H1 (cell line): Measurements from ENCODE around the gene SPDYE1. TPM values are rescaled to one million over a fixed set of nuclear protein-coding genes. Genes with fewer than 3 reads are reported as not detected.
"Not testable (repeated sequence)": the region's sequence is repeated elsewhere in the genome, so short reads cannot be mapped to it uniquely, and the experiment has no call there.

Experiments used
- CTCF ChIA-PET: fragments of 300-600 bp; sonication (Branson Sonifier 250); formaldehyde crosslinking; loops from one replicate; lab custom pipeline; 2021; ENCODE audit not compliant: partially characterized antibody; lab: Charles Lee
- POLR2A ChIA-PET: fragments of 300-600 bp; sonication (Branson Sonifier 250); formaldehyde crosslinking; loops from one replicate; lab custom pipeline; 2021; ENCODE audit warnings: inconsistent platforms; ENCODE audit not compliant: partially characterized antibody; lab: Charles Lee
- DNase-seq, 2 experiments: peaks; one replicate each; pipeline versions ENCODE4 v3.0.0 to v3.0.0-alpha.2; 2010 to 2022; ENCODE audit warnings: low spot score in 2 of 2, low read depth in 1 of 2, mixed read lengths in 1 of 2
- FAIRE-seq: peaks from 2 replicates; lab custom pipeline; 2011; peaks lifted over from hg19 to GRCh38; lab: Jason Lieb, UNC
- H2AFZ ChIP-seq: 2 replicates; pipeline ENCODE4 v1.8.1; 2012; ENCODE audit warnings: low read length, inconsistent platforms
- H2AK5ac ChIP-seq: 2 replicates; pipeline ENCODE4 v1.6.1; 2013; ENCODE audit warnings: low read depth, low read length
- H2BK120ac ChIP-seq: replicated peaks from 2 replicates; pipeline ENCODE3; 2013; ENCODE audit warnings: low read depth, low read length, inconsistent platforms
- H2BK12ac ChIP-seq: 2 replicates; pipeline ENCODE4 v1.6.1; 2013; ENCODE audit warnings: low read depth, low read length
- H2BK15ac ChIP-seq: 2 replicates; pipeline ENCODE4 v1.6.1; 2013; ENCODE audit warnings: low read length
- H2BK20ac ChIP-seq: 2 replicates; pipeline ENCODE4 v1.6.1; 2013; ENCODE audit warnings: low read length
- H2BK5ac ChIP-seq: 2 replicates; pipeline ENCODE4 v1.6.1; 2013; ENCODE audit warnings: low read depth, low read length
- H3K14ac ChIP-seq: 2 replicates; pipeline ENCODE4 v1.6.1; 2013; ENCODE audit warnings: inconsistent platforms; ENCODE audit not compliant: insufficient read length
- H3K18ac ChIP-seq: 2 replicates; pipeline ENCODE4 v1.6.1; 2013; ENCODE audit warnings: low read length; ENCODE audit errors: extremely low read depth
- H3K23ac ChIP-seq: 2 replicates; pipeline ENCODE4 v1.6.1; 2013; ENCODE audit warnings: inconsistent platforms; ENCODE audit not compliant: insufficient read length
- H3K23me2 ChIP-seq: 2 replicates; pipeline ENCODE4 v1.6.1; 2013; ENCODE audit warnings: low read depth, low read length
- H3K27ac ChIP-seq: 2 replicates; pipeline ENCODE4 v1.6.1; 2011; ENCODE audit warnings: low read depth, low read length, inconsistent platforms
- H3K27me3 ChIP-seq, 4 experiments: replicated peaks in 1 of 4; 1 replicate in 1 of 4; 2 replicates in 3 of 4; pipeline versions ENCODE4 v1.6.1 to v1.8.1; 2011 to 2013; ENCODE audit warnings: low read length in 3 of 4, mild to moderate bottlenecking in 3 of 4, inconsistent platforms in 2 of 4, mixed read lengths in 2 of 4, moderate library complexity in 1 of 4; ENCODE audit not compliant: control insufficient read depth in 3 of 4, insufficient read depth in 3 of 4; ENCODE audit errors: extremely low read depth in 1 of 4
- H3K36me3 ChIP-seq, 4 experiments: 2 replicates each; pipeline versions ENCODE4 v1.6.1 to v1.8.1; 2011 to 2013; ENCODE audit warnings: mild to moderate bottlenecking in 4 of 4, low read length in 3 of 4, moderate library complexity in 2 of 4, control low read depth in 1 of 4, inconsistent platforms in 1 of 4; ENCODE audit not compliant: insufficient read depth in 4 of 4, control insufficient read depth in 2 of 4
- H3K4ac ChIP-seq: replicated peaks from 2 replicates; pipeline ENCODE3; 2013; ENCODE audit warnings: low read length, low read depth, mixed read lengths, inconsistent platforms; ENCODE audit not compliant: insufficient read length
- H3K4me1 ChIP-seq, 4 experiments: replicated peaks in 1 of 4; 1 replicate in 1 of 4; 2 replicates in 3 of 4; pipeline versions ENCODE4 v1.6.1 to v1.8.1; 2011 to 2013; ENCODE audit warnings: low read length in 3 of 4, inconsistent platforms in 2 of 4, mixed read lengths in 1 of 4; ENCODE audit not compliant: insufficient read depth in 4 of 4, control insufficient read depth in 3 of 4
- H3K4me2 ChIP-seq, 2 experiments: 2 replicates each; pipeline versions ENCODE4 v1.6.1 to v1.8.1; 2011 to 2013; ENCODE audit warnings: low read depth in 2 of 2, low read length in 2 of 2, control low read depth in 1 of 2, inconsistent platforms in 1 of 2, mild to moderate bottlenecking in 1 of 2; ENCODE audit not compliant: insufficient read depth in 1 of 2
- H3K4me3 ChIP-seq, 4 experiments: fragments of 200-600, 300-600 bp in 1 of 4; sonication (generic), shearing (Covaris generic), sonication (Bioruptor Twin) in 1 of 4; 2 replicates each; pipeline versions ENCODE4 v1.5.1 to v1.8.1; 2011 to 2016; ENCODE audit warnings: low read length in 4 of 4, low read depth in 3 of 4, control low read depth in 2 of 4, inconsistent platforms in 2 of 4, mild to moderate bottlenecking in 2 of 4, mixed read lengths in 1 of 4, moderate library complexity in 1 of 4; ENCODE audit not compliant: insufficient read depth in 2 of 4; ENCODE audit errors: extremely low read depth in 1 of 4
- H3K56ac ChIP-seq: replicated peaks from 2 replicates; pipeline ENCODE3; 2013; ENCODE audit warnings: low read depth, mild to moderate bottlenecking, mixed read lengths, low read length, inconsistent platforms; ENCODE audit not compliant: insufficient read length
- H3K79me1 ChIP-seq: 2 replicates; pipeline ENCODE4 v1.6.1; 2013; ENCODE audit warnings: low read depth, low read length, control low read depth
- H3K79me2 ChIP-seq, 2 experiments: 2 replicates each; pipeline versions ENCODE4 v1.6.1 to v1.8.1; 2012 to 2013; ENCODE audit warnings: low read length in 2 of 2, mild to moderate bottlenecking in 2 of 2, inconsistent platforms in 1 of 2; ENCODE audit not compliant: insufficient read depth in 2 of 2, control insufficient read depth in 1 of 2
- H3K9ac ChIP-seq, 4 experiments: replicated peaks in 1 of 4; 1 replicate in 1 of 4; 2 replicates in 3 of 4; pipeline versions ENCODE4 v1.6.1 to v1.8.1; 2011 to 2013; ENCODE audit warnings: low read depth in 3 of 4, low read length in 3 of 4, control low read depth in 2 of 4, mild to moderate bottlenecking in 2 of 4, moderate library complexity in 2 of 4, inconsistent platforms in 1 of 4; ENCODE audit errors: extremely low read depth in 1 of 4
- H3K9me3 ChIP-seq, 2 experiments: 2 replicates each; pipeline versions ENCODE4 v1.6.1 to v1.8.1; 2012 to 2013; ENCODE audit warnings: mild to moderate bottlenecking in 2 of 2, moderate library complexity in 2 of 2, control low read depth in 1 of 2, inconsistent platforms in 1 of 2, low read depth in 1 of 2, low read length in 1 of 2, mixed read lengths in 1 of 2; ENCODE audit not compliant: insufficient read depth in 2 of 2
- H4K20me1 ChIP-seq, 2 experiments: replicated peaks in 1 of 2; 2 replicates each; pipeline versions ENCODE3 to v1.8.1; 2011 to 2013; ENCODE audit warnings: inconsistent platforms in 2 of 2, low read length in 2 of 2, mild to moderate bottlenecking in 1 of 2; ENCODE audit not compliant: insufficient read depth in 2 of 2, control insufficient read depth in 1 of 2
- H4K5ac ChIP-seq: 2 replicates; pipeline ENCODE4 v1.6.1; 2013; ENCODE audit warnings: low read length, low read depth, mixed read lengths, inconsistent platforms; ENCODE audit not compliant: insufficient read length
- H4K8ac ChIP-seq: 2 replicates; pipeline ENCODE4 v1.8.0; 2013; ENCODE audit warnings: mild to moderate bottlenecking, moderate library complexity, low read length, inconsistent platforms; ENCODE audit not compliant: insufficient read depth; ENCODE audit errors: extremely low read depth
- H4K91ac ChIP-seq: replicated peaks from 2 replicates; pipeline ENCODE3; 2013; ENCODE audit warnings: low read length, mixed read lengths, inconsistent platforms; ENCODE audit not compliant: insufficient read length
- WGBS, 2 experiments: shearing (Covaris generic) in 1 of 2; methylation state at CpG; one replicate each; pipeline versions ENCODE4 v1.1.6 to v1.1.7; 2013 to 2015; ENCODE audit warnings: low lambda C conversion rate in 2 of 2, mixed read lengths in 2 of 2, inconsistent platforms in 1 of 2, low coverage in 1 of 2, missing lambda C conversion rate in 1 of 2; ENCODE audit not compliant: insufficient replicate concordance in 2 of 2, insufficient coverage in 1 of 2, insufficient read length in 1 of 2; ENCODE audit errors: extremely low coverage in 1 of 2, missing lambda C conversion rate in 1 of 2; 5-methylcytosine and 5-hydroxymethylcytosine counted together
- polyA plus RNA-seq, 7 experiments: library from polyadenylated mRNA; depleted of rRNA in 3 of 7; stranded (reverse) in 5 of 7; unstranded in 2 of 7; fragments of >200 nt in 5 of 7; fragments of 200-250 nt in 2 of 7; gene quantifications; 1 replicate in 5 of 7; 2 replicates in 1 of 7; 4 replicates in 1 of 7; pipeline versions ENCODE4 v1.2.1 to v1.2.3, GENCODE V29; 2011 to 2013; ENCODE audit warnings: missing spikeins in 2 of 7, mixed read lengths in 2 of 7
- total RNA-seq: library from RNA; stranded (reverse); fragmentation: NEBNext Ultra II Directional; extraction: Animal tissue kit (Norgen Biotek cat#: 25700); gene quantifications from 2 replicates; pipeline ENCODE4 v1.2.1, GENCODE V29; 2021

The SPDYE1 gene
- total and polyA plus RNA-seq, 2 of the 8 experiments (the other 6 are each of a cell fraction or from before 2014, with no cell fraction given), result not detected

- H3K79me2 ChIP-seq, H4K8ac ChIP-seq, H3K79me1 ChIP-seq, H4K5ac ChIP-seq, POLR2A ChIA-PET, H3K36me3 ChIP-seq, H3K4ac ChIP-seq, H3K56ac ChIP-seq, FAIRE-seq, H3K23ac ChIP-seq, H4K91ac ChIP-seq, H2BK15ac ChIP-seq, H2BK12ac ChIP-seq, H3K4me1 ChIP-seq, H3K14ac ChIP-seq, H2BK20ac ChIP-seq, DNase-seq, H3K9me3 ChIP-seq, H2BK120ac ChIP-seq, H3K4me3 ChIP-seq, H3K27me3 ChIP-seq, H3K27ac ChIP-seq, H2AFZ ChIP-seq, H3K23me2 ChIP-seq, H3K9ac ChIP-seq, H3K18ac ChIP-seq, H4K20me1 ChIP-seq, H2AK5ac ChIP-seq, H2BK5ac ChIP-seq, H3K4me2 ChIP-seq: not testable (repeated sequence)
- CTCF ChIA-PET, result interaction anchor here (0.7 kb wide), 1 partner anchor 25 kb away, joined by 3 read pairs; no protein-coding TSS in a partner anchor
- 88% methylated on average over 2 of the region's 2 CpGs; no CpG with 5 or more reads in 1 of the 2 experiments for WGBS, 2 experiments
These were observed 40.3 kb downstream of the SPDYE1 start for GRCh38 chr7:44037951-44038350.

- H3K14ac ChIP-seq, POLR2A ChIA-PET, H3K27ac ChIP-seq, H2BK15ac ChIP-seq, H3K79me1 ChIP-seq, H3K18ac ChIP-seq, H2AK5ac ChIP-seq, H3K4me1 ChIP-seq, H2BK20ac ChIP-seq, CTCF ChIA-PET, H2BK5ac ChIP-seq, H4K5ac ChIP-seq, H3K9me3 ChIP-seq, H2AFZ ChIP-seq, H3K79me2 ChIP-seq, FAIRE-seq, DNase-seq, H3K9ac ChIP-seq, H4K20me1 ChIP-seq, H2BK120ac ChIP-seq, H3K56ac ChIP-seq, H4K8ac ChIP-seq, H4K91ac ChIP-seq, H3K23me2 ChIP-seq, H3K4ac ChIP-seq, H3K23ac ChIP-seq, H3K36me3 ChIP-seq, H2BK12ac ChIP-seq, H3K27me3 ChIP-seq, H3K4me3 ChIP-seq: not testable (repeated sequence)
- WGBS, 2 experiments, result 42% methylated on average over 6 of the region's 12 CpGs; no CpG with 5 or more reads in 1 of the 2 experiments
- peak overlapping the region in 1 of 2 experiments; percentile 72; a peak in 1 of 4 replicates for H3K4me2 ChIP-seq
These were observed 40.9 kb downstream of the SPDYE1 start for GRCh38 chr7:44038553-44038952.
